Osteoblast (primary cell): ENCODE data around the gene KLHL6. TPM values are rescaled to one million over a fixed set of nuclear protein-coding genes. Genes with fewer than 3 reads are reported as not detected.

Source experiments
- DNase-seq: peaks from one replicate; pipeline ENCODE4 v3.0.0; 2011; ENCODE audit warnings: low spot score, mixed read lengths; ENCODE audit not compliant: insufficient read length; ENCODE audit errors: missing footprints
- H2AFZ ChIP-seq: 2 replicates; pipeline ENCODE4 v1.6.0; 2011; ENCODE audit warnings: mild to moderate bottlenecking, low read length
- H3K27ac ChIP-seq: 2 replicates; pipeline ENCODE4 v1.5.1; 2011; ENCODE audit warnings: mild to moderate bottlenecking, low read depth, low read length, moderate library complexity
- H3K27me3 ChIP-seq: 2 replicates; pipeline ENCODE4 v1.6.0; 2012; ENCODE audit warnings: mild to moderate bottlenecking, control low read depth, inconsistent platforms, low read length, moderate library complexity; ENCODE audit not compliant: insufficient read depth
- H3K36me3 ChIP-seq: 2 replicates; pipeline ENCODE4 v1.5.1; 2011; ENCODE audit warnings: mild to moderate bottlenecking, low read length, control low read depth, moderate library complexity; ENCODE audit not compliant: insufficient read depth
- H3K4me1 ChIP-seq: 2 replicates; pipeline ENCODE4 v1.5.1; 2011; ENCODE audit warnings: mild to moderate bottlenecking, low read length, control low read depth, moderate library complexity; ENCODE audit not compliant: insufficient read depth
- H3K4me2 ChIP-seq: 2 replicates; pipeline ENCODE4 v1.6.0; 2011; ENCODE audit warnings: mild to moderate bottlenecking, low read length; ENCODE audit not compliant: insufficient read depth
- H3K4me3 ChIP-seq: fragments of 200-600 bp; sonication (generic); 3 replicates; pipeline ENCODE4 v1.5.1; 2012; ENCODE audit warnings: mild to moderate bottlenecking, low read length, inconsistent platforms; ENCODE audit not compliant: insufficient read depth
- H3K79me2 ChIP-seq: 2 replicates; pipeline ENCODE4 v1.6.0; 2012; ENCODE audit warnings: mild to moderate bottlenecking, low read length, control low read depth, inconsistent platforms; ENCODE audit not compliant: insufficient read depth
- H3K9me3 ChIP-seq: 2 replicates; pipeline ENCODE4 v1.5.1; 2011; ENCODE audit warnings: low read depth, low read length, control low read depth
- H4K20me1 ChIP-seq: 2 replicates; pipeline ENCODE4 v1.6.0; 2012; ENCODE audit warnings: mild to moderate bottlenecking, low read length, control low read depth; ENCODE audit not compliant: insufficient read depth
- total RNA-seq: library from RNA; depleted of rRNA; stranded (reverse); fragments of >200 nt; gene quantifications from 2 replicates; pipeline ENCODE4 v1.2.3, GENCODE V29; 2012
- TF ChIP-seq, protein P1 (sequence below): IDR thresholded peaks from 2 replicates; pipeline ENCODE4 v1.5.1; 2011; ENCODE audit warnings: mild to moderate bottlenecking, low read depth, low read length, moderate library complexity; ENCODE audit errors: extremely low read depth

KLHL6 gene
- total RNA-seq, 1 donor = under 0.01 TPM

DNA sequence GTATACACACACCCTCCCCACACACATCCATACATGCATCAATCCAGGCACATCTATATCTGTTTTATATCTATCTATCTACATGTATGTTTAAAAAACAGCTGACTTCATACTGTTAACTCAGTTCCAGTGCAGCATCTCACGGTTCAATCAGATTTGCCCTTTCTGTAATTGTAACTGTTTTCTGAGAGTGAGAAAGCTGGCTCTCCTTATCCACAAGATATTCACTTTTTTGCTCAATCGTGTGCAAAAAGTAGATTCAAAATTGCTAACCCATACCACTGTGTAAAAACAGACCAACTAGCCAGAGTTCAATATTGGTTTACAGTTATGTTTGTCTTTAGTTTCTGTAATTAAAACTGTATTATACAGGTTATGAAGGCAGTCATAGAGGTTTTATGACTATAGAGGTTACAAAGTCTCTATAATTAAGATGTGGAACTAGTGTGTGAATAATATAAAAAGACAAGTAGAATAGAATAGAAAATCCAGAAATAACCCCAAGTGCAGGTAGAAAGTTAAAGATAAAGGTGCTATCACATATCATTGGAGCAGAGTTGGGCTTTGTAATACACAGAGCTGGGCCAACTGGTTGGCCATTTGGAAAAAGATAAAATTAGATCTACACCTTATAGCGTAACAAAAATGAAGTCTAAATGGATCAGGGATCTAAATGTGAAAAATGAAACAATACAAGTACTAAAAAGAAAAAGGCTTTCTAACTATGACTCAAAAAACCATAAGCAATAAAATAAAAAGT lies 107.0 kb downstream of the KLHL6 start:
- H4K20me1 ChIP-seq = peaks cover 4% of the 10 kb centered on the region
- H3K4me1 ChIP-seq = peaks cover 19% of the 10 kb centered on the region
- H3K4me2 ChIP-seq = peak overlapping the region; percentile 99
- peak overlapping the region; percentile 96 for H3K4me3 ChIP-seq
- TF ChIP-seq, protein P1, sequence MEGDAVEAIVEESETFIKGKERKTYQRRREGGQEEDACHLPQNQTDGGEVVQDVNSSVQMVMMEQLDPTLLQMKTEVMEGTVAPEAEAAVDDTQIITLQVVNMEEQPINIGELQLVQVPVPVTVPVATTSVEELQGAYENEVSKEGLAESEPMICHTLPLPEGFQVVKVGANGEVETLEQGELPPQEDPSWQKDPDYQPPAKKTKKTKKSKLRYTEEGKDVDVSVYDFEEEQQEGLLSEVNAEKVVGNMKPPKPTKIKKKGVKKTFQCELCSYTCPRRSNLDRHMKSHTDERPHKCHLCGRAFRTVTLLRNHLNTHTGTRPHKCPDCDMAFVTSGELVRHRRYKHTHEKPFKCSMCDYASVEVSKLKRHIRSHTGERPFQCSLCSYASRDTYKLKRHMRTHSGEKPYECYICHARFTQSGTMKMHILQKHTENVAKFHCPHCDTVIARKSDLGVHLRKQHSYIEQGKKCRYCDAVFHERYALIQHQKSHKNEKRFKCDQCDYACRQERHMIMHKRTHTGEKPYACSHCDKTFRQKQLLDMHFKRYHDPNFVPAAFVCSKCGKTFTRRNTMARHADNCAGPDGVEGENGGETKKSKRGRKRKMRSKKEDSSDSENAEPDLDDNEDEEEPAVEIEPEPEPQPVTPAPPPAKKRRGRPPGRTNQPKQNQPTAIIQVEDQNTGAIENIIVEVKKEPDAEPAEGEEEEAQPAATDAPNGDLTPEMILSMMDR = no peak
- H2AFZ ChIP-seq = peak overlapping the region; percentile 96
- H3K27me3 ChIP-seq = no peaks in the 10 kb centered on the region
- no peak overlapping the region for H3K27ac ChIP-seq
- peaks cover 2% of the 10 kb centered on the region for H3K79me2 ChIP-seq
- H3K9me3 ChIP-seq = peaks cover 4% of the 10 kb centered on the region
- no peak for DNase-seq
- H3K36me3 ChIP-seq = no peaks in the 10 kb centered on the region

DNA sequence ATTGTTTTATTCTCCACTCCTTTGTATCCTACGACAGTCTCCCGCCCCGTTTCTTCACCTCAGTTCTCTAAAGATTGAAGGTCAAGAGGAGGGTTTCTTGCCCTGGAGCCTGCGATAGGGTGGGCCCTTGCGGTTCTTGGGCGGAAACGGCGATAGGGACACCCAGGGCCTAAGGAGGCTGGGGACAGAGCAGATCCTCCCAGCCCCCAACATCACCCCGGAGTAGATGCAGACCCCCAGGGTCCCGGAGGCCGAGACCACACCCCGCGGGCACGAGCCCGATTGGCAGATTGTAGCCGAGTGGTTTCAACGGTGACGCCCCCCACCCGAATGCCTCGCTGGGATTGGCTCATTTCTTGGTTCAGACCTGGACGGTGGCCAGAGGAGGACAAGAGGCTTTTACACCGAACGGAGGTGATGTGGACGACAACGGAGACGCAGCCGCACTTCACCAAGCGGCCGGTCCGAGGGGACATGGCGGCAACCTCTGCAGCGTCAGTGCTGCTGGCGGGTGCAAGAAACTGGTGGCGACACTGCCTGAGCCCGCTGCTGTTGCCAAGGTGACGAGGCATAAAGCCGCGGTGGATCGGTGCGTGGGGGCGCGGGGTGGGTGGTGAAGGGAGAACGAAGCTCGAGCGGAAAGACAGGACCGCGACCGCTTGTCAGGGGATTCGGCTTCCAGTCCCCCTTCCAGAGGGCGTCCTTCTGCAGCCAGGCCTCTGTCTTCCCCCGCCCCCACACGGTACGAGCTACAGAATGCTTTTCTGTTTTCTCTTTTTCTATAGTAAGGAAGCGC lies 108.1 kb downstream of the KLHL6 start:
- peak; percentile 83 for DNase-seq

DNA sequence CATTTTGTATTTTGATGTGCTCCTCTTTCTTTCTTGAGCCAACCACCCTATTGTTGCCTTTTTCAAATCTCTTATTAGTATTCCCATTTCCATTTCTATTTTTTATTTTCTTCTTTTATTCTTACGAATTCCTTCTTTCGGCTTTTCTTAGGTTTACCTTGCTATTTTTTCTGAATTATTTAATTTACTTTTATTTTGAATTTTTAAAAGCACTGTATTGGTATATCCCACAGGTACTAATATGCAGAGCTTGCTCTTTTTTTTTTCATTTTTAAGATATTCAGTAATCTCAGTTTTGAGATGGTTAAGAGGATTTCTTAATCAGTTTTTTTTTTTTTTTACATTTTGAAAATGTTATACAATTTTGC lies 108.7 kb downstream of the KLHL6 start:
- DNase-seq = no peak
- H3K9me3 ChIP-seq = peaks cover 10% of the 10 kb centered on the region
- TF ChIP-seq, protein P1 = no peak
- H3K27ac ChIP-seq = peak overlapping the region; percentile 69
- H2AFZ ChIP-seq = peak overlapping the region; percentile 96
- H3K79me2 ChIP-seq = peaks cover 2% of the 10 kb centered on the region
- peaks cover 19% of the 10 kb centered on the region for H3K4me1 ChIP-seq
- peak overlapping the region; percentile 96 for H3K4me3 ChIP-seq
- H3K36me3 ChIP-seq = no peaks in the 10 kb centered on the region
- no peaks in the 10 kb centered on the region for H3K27me3 ChIP-seq
- H3K4me2 ChIP-seq = peak overlapping the region; percentile 99
- peaks cover 4% of the 10 kb centered on the region for H4K20me1 ChIP-seq

More for the DNA sequence above, 108.1 kb downstream of the KLHL6 start:
- peaks cover 10% of the 10 kb centered on the region for H3K9me3 ChIP-seq
- peak overlapping the region; percentile 99 for H3K4me2 ChIP-seq
- peaks cover 2% of the 10 kb centered on the region for H3K79me2 ChIP-seq
- TF ChIP-seq, protein P1 = no peak
- H3K36me3 ChIP-seq = no peaks in the 10 kb centered on the region
- H3K27me3 ChIP-seq = no peaks in the 10 kb centered on the region
- peak overlapping the region; percentile 96 for H3K4me3 ChIP-seq
- H3K27ac ChIP-seq = peak overlapping the region; percentile 69
- H2AFZ ChIP-seq = peak overlapping the region; percentile 96
- H4K20me1 ChIP-seq = peaks cover 4% of the 10 kb centered on the region
- peaks cover 19% of the 10 kb centered on the region for H3K4me1 ChIP-seq

DNA sequence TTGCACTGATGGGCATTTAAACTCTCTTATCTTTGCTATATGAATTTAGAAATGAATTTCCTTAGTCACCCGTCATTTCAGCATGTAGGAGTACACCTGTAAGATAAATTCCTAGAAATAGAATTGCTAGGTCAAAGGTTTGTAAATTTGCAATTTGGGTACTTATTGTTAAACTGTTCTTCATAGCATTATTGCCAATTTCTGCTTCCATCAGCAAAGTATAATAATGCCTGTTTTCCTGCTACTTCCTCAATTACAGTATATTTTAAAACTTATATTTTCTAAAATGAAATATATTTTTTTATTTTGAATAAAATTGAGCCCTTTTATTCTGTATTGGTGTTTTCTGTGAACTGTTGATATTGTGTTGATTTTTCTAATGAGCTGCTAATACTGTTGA lies 110.8 kb downstream of the KLHL6 start:
- H4K20me1 ChIP-seq = peaks cover 2% of the 10 kb centered on the region
- no peak for DNase-seq
- peaks cover 17% of the 10 kb centered on the region for H3K4me1 ChIP-seq
- H3K36me3 ChIP-seq = no peaks in the 10 kb centered on the region
- TF ChIP-seq, protein P1 = no peak
- H2AFZ ChIP-seq = no peak overlapping the region
- no peak overlapping the region for H3K4me3 ChIP-seq
- peaks cover 2% of the 10 kb centered on the region for H3K79me2 ChIP-seq
- peaks cover 10% of the 10 kb centered on the region for H3K9me3 ChIP-seq
- H3K4me2 ChIP-seq = no peak overlapping the region
- no peak overlapping the region for H3K27ac ChIP-seq
- H3K27me3 ChIP-seq = no peaks in the 10 kb centered on the region
